GM21717 (cell line): ENCODE data around the gene UNC79.
"Not testable (repeated sequence)": the region's sequence is repeated elsewhere in the genome, so short reads cannot be mapped to it uniquely, and the experiment has no call there.

ENCODE experiments used
- ATAC-seq: cut with Tn5 transposase; IDR thresholded peaks from one replicate; pipeline ENCODE4 v1.9.1; 2021; ENCODE audit warnings: mild to moderate bottlenecking, moderate library complexity; ENCODE audit not compliant: unreplicated experiment

UNC79 gene

GRCh38 chr14:93430315-93431035, at the start of gene UNC79:
TSS of gene UNC79 (plus strand) at chr14:93430939. CDS start at chr14:93431030, 91 bp downstream.
- no peak for ATAC-seq

DNA sequence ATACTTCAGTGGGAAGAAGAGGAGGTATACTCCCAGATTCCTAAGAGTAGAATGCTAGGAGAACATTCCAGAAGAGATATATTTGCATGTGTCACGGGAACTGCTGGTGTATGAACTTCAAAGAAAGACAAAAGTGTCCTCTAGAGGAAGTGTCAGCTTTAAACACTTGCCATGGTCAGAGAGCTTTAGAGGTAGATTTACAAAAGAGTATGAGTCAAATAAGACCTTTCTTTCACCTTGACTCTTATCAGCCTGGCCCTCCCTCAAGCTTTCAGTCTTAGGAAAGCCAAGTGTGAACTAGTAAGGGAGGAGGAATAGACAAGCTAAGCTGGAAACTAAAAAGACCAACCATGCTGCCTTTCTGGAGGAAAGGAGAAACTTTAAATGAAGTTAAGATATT, 49.1 kb upstream of the UNC79 start:
- ATAC-seq, result no peak

GRCh38 chr14:93384256-93384655, 46.5 kb upstream of the UNC79 start:
- ATAC-seq, result not testable (repeated sequence)

- ATAC-seq, result no peak
Measured at GRCh38 chr14:93395231-93395630, 35.5 kb upstream of the UNC79 start.

GRCh38 chr14:93396456-93396855, 34.3 kb upstream of the UNC79 start:
- ATAC-seq, result no peak

DNA sequence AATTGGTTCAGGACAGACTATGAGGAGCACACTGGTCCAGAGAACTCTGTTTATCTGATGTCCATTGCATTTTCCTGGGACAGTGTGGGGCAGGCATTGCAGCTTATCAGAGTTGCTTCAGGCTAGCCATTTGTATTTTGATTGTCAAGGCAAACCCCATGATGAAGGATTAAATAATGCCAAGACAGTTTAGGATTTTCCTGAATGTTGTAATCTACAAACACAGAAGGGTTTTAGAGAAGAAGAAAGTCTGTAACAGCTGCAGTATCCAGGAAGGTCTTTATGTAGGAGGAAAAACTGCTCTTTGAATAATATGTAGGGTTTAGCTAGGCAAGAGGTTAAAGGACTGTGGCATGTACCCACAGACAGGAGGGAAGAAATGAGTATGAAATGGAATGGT, 32.2 kb upstream of the UNC79 start:
- no peak for ATAC-seq

DNA sequence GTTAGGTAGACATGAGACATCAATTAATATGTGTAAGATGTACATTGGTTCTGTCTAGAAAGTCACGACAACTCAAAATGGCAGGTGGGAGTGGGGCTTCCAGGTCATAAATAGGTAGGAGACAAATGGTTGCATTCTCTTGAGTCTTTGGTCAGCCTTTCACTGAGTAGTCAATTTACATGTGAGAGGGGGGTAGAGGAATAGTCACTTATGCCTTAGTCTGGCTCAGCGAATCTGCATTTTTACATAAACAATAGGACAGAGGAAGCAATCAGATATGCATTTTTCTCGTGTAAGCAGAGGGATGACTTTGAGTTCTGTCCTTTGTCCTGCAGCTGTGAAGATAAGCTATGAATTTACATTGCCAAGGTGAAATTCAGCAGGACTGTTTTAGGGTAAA, 27.8 kb upstream of the UNC79 start:
- ATAC-seq, result no peak

DNA sequence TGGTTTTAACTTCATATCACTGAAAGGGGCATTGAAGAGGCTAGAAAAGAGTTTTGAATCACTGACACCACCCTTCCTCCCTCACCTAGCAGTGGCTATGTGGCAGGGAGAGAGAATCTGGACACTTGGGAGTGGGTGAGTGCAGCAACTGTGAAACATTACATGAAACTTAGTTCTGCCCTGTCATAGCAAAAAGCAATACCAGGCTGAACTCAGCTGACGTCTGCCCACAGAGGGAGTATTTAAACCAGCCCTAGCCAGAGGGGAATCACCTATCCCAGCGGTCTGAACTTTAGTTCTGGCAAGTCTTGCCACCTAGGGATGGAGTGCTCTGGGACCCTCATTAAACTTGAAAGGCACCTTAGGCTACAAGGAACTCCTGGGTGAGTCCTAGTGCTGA, 20.7 kb upstream of the UNC79 start:
- no peak for ATAC-seq

DNA sequence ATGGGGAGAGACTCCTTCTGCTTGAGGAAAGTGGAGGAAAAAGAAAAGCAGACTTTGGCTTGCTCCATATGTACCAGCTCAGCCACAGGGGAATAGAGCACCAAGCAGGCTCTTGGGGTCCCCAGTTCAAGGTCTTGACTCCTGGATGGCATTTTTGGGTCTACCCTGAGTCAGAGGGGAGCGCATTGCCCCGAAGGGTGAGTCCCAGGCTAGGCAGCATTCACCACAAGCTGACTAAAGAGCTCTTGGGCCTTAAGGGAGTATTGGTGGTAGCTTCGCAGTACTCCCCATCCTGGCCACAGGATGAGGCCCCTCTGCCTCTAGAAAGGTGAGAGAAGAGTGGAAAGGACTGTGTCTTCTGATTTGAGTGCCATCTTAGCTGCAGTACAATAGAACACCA, 19.8 kb upstream of the UNC79 start:
- no peak for ATAC-seq

GRCh38 chr14:93425136-93425535, 5.6 kb upstream of the UNC79 start:
- ATAC-seq, result not testable (repeated sequence)

DNA sequence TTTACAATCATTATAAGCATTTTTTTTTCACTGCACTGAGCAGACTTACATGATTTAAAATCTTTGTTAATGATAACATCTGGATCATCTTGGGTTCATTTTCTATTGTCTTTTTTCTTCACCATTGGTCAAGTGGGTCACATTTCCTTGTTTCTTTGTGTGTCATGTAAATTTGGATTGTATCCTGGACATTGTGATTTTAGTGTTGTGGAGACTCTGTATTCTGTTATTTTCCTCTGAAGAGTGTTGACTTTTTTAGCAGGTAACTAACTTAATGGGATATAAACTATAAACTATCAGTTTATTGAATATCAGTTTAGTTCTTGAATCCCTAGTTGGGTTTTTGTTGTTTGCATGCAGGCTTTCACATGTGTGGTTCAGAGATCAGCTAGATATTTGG, 4.0 kb upstream of the UNC79 start:
- ATAC-seq, result no peak

- no peak for ATAC-seq
Measured at GRCh38 chr14:93431036-93431670, 414 bp downstream of the UNC79 start.

DNA sequence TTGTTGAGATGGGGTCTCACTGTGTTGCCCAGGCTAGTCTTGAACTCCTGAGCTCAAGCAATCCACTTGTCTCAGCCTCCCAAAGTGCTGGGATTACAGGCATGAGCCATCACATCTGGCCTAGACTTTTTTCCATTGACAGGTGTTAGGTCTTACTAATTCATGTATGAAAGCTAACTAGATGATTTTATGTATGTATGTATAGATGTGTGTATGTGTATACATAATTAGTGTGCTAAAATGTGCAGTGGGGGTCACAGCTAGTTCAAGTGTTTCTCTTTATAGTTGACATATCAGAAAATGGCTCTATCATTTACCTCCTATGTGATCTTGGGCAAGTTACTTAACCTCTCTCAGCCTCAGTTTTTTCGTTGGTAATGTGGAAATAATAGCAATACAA, 23.5 kb downstream of the UNC79 start:
- ATAC-seq, result no peak

GRCh38 chr14:93456356-93456755, 25.6 kb downstream of the UNC79 start:
- no peak for ATAC-seq

- ATAC-seq, result no peak
Measured at GRCh38 chr14:93458234-93458633, 27.5 kb downstream of the UNC79 start.

DNA sequence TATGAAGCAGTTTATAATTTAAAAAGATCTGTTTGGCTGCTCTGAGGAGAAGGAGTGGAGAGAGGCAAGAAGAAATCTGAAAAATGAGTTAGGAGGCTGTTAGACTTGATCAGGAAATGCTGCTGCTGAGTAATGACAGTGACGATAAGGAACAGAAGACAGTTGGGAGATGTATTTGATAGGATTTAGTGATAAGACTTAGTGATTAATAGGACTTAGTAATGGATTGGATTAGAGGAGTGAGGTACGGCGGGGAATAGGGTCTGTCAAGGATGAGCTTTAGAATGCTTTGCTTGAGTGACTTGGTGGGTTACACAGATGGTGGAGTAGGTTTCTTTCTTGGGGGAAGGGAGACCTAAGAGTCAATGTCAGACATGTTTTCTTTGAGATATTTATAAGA, 31.7 kb downstream of the UNC79 start:
- no peak for ATAC-seq

GRCh38 chr14:93464271-93464670, 33.5 kb downstream of the UNC79 start:
- ATAC-seq, result no peak

DNA sequence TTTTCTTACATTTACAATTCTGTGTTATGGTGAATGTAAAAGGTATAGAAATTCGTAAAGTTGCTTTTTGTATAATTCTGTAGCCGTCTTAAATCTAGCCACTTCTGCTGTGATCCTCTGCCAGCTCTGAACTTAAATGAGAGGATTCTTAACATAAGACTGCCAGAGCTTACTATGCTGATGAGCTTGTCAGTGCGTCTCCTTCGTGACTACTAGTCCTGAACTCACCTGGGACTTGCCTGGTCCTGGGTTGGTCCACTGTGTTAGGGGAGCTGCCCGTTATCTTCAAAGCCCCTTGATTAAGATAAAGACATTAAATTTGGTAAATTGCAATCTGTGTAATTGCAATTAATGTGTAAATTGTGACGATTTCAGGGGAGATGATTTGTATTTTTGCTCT, 44.7 kb downstream of the UNC79 start:
- no peak for ATAC-seq

- ATAC-seq, result no peak
Measured at GRCh38 chr14:93476305-93476704, 45.6 kb downstream of the UNC79 start.

DNA sequence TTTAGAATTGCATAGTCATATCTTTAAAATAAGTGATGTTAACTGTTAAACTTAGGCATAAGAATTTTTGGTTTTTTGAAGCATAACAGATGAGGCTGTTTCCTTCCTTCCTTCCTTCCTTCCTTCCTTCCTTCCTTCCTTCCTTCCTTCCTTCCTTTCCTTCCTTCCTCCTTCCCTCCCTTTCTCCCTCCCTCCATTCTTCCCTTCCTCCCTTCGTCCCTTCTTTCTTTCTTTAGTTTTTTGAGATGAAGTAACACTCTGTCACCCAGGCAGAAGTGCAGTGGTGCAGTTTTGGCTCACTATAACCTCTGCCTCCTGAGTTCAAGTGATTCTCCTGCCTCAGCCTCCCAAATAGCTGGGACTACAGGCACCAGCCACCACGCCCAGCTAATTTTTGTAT, 48.3 kb downstream of the UNC79 start:
- not testable (repeated sequence) for ATAC-seq

DNA sequence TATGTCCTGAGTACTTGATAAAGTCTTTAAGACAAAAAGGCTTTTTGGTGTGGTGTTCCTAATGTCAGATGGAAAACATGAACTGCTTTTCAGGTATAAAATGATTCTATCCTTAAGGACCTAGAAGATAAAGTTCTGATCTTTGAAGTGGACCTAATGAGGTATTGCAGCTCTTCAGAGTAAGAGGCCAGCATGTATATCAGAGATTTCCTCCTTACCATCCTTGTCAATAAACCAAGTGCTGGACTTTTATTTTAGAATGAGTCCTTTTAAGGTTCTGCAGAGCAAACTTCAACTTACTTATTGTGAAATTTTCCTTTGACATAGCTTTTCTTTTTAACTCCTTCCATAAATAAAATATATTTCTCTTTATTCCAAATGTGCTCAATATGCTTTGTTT, 50.1 kb downstream of the UNC79 start:
- no peak for ATAC-seq

GRCh38 chr14:93481758-93482157, 51.0 kb downstream of the UNC79 start:
- no peak for ATAC-seq

DNA sequence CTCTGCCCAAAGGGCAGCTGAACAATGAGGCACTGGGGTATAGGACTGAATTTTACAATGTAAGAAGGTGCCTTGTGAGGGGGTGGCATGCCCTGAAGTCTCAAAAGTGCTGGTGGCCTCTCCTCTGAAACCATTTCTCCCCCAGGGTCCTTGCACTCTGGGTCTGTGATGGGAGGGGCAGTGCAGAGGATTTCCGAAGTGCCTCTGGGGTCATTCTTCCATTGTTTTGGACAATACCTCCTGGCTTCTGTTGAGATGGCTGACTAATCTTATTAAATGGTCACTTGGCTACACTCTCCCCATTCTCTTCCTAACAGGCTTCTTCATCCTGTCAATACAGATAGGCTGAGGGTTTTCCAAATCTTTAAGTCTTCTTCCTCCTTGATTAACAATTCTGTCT, 59.3 kb downstream of the UNC79 start:
- ATAC-seq, result no peak
